Measurements from ENCODE around the gene COLEC11. TPM values are rescaled to one million over a fixed set of nuclear protein-coding genes. Genes with fewer than 3 reads are reported as not detected.

COLEC11 gene
- total and polyA plus RNA-seq, 10 of the 15 experiments (the other 5 are each of a cell fraction or from before 2014, with no cell fraction given), result 0.08 to 0.74 (median 0.14) TPM; not detected in 4

- Histone ChIP-seq H4K20me1 (ENCODE audit: control insufficient read depth, insufficient read depth) (no peaks in the 10 kb centered on the region; the same call in 1 of the 2 replicates), H3K27ac (ENCODE audit: control insufficient read depth, insufficient read depth) (no peak overlapping the region), H3K27me3 (replicated peaks in 1 of 2; ENCODE audit: control insufficient read depth in 2 of 2, insufficient read depth in 2 of 2, low read length in 1 of 2) (no peaks in the 10 kb centered on the region), H2AFZ (ENCODE audit: control insufficient read depth, low read depth, low read length) (no peak overlapping the region), H3K4me1 (ENCODE audit: control insufficient read depth, insufficient read depth, low read length) (peaks cover 22% of the 10 kb centered on the region), H3K9ac (ENCODE audit: control insufficient read depth, insufficient read depth, low read length) (no peak overlapping the region), H3K4me2 (ENCODE audit: control insufficient read depth, insufficient read depth) (no peak overlapping the region), H3K4me3 (no peak overlapping the region), H3K9me3 (replicated peaks; ENCODE audit: control insufficient read depth, insufficient read depth, low read length) (no peaks in the 10 kb centered on the region), H3K36me3 (ENCODE audit: control insufficient read depth in 2 of 2, insufficient read depth in 2 of 2, low read length in 1 of 2) (peaks cover 0 to 4% of the 10 kb centered on the region in 2 experiments; a peak in 2 of 4 replicates), H3K79me2 (ENCODE audit: control insufficient read depth, insufficient read depth, low read length) (no peaks in the 10 kb centered on the region)
- ChIA-PET RAD21 (ENCODE audit: unreplicated experiment) (no interaction called here), SMC1A (ENCODE audit: uncharacterized antibody, unreplicated experiment) (no interaction called here), POLR2A (interaction anchor here (0.5 kb wide), 1 partner anchor 27 kb away, joined by 4 read pairs; no protein-coding TSS in a partner anchor), CTCF (no interaction called here)
- FAIRE-seq (no peak), DNase-seq (ENCODE audit: low read depth, low spot score) (no peak), ATAC-seq (no peak)
- intact Hi-C loops (cut with micrococcal nuclease; ENCODE audit: unreplicated experiment) (no loop called here), in situ Hi-C loops (cut with MboI) (no loop called here)
- no TSS peak for BruUV-seq (replicated peaks)
- 93% methylated on average over 22 of the region's 22 CpGs for WGBS (ENCODE audit: insufficient coverage, insufficient replicate concordance, low lambda C conversion rate, missing lambda C conversion rate)
- TF ChIP-seq RAD51 (IDR thresholded peaks at IDR 0.05) (no peak), RELA (IDR thresholded peaks at IDR 0.05; ENCODE audit: borderline replicate concordance, partially characterized antibody) (no peak), ETV6 (conservative IDR thresholded peaks at IDR 0.05 in 1 of 2, IDR thresholded peaks at IDR 0.05 in 1 of 2; ENCODE audit: borderline replicate concordance in 1 of 2, low read depth in 1 of 2) (no peak), TBL1XR1 (IDR thresholded peaks at IDR 0.05; ENCODE audit: low read depth, low read length) (no peak), RBBP5 (conservative IDR thresholded peaks at IDR 0.05) (no peak), POLR2A (IDR thresholded peaks at IDR 0.05; ENCODE audit: low read depth, low read length) (no peak), PRDM15 (CRISPR knock-in tag; IDR thresholded peaks at IDR 0.05) (no peak), WRNIP1 (IDR thresholded peaks at IDR 0.05; ENCODE audit: borderline replicate concordance, low read depth, low read length) (no peak), CREB1 (IDR thresholded peaks at IDR 0.05; ENCODE audit: low read depth) (no peak), CUX1 (IDR thresholded peaks at IDR 0.05; ENCODE audit: insufficient replicate concordance, low read depth, low read length) (no peak), POU2F2 (IDR thresholded peaks at IDR 0.05; ENCODE audit: borderline replicate concordance, low read depth, low read length) (no peak), SKIL (IDR thresholded peaks at IDR 0.05; ENCODE audit: low read depth, poor library complexity, severe bottlenecking) (no peak)
These were observed 3.4 kb downstream of the COLEC11 start for GRCh38 chr2:3598197-3598910.

Data from GM12878 (cell line).